Endodermal cell (in vitro differentiated cells): ENCODE measurements around the gene CLMN. TPM values are rescaled to one million over a fixed set of nuclear protein-coding genes. Genes with fewer than 3 reads are reported as not detected.

Experiments
- DNase-seq: peaks from one replicate; pipeline ENCODE4 v3.0.0-alpha.2; 2017
- H3K27ac ChIP-seq: 2 replicates; pipeline ENCODE4 v1.5.1; 2013; ENCODE audit warnings: mild to moderate bottlenecking, low read depth, low read length, moderate library complexity
- H3K27me3 ChIP-seq: 2 replicates; pipeline ENCODE4 v1.6.1; 2013; ENCODE audit warnings: mild to moderate bottlenecking, low read length, moderate library complexity; ENCODE audit not compliant: insufficient read depth, control insufficient read depth, poor library complexity, severe bottlenecking
- H3K36me3 ChIP-seq: 2 replicates; pipeline ENCODE4 v1.7.0; 2013; ENCODE audit warnings: mild to moderate bottlenecking, low read length, moderate library complexity; ENCODE audit not compliant: control insufficient read depth, insufficient read depth
- H3K4me1 ChIP-seq: one replicate; pipeline ENCODE4 v1.7.0; 2013; ENCODE audit warnings: low read length; ENCODE audit not compliant: control insufficient read depth, insufficient read depth
- H3K4me3 ChIP-seq: 2 replicates; pipeline ENCODE4 v1.5.1; 2013; ENCODE audit warnings: mild to moderate bottlenecking, low read length, moderate library complexity
- H3K9ac ChIP-seq: 2 replicates; pipeline ENCODE4 v1.6.1; 2013; ENCODE audit warnings: mild to moderate bottlenecking, low read length, moderate library complexity; ENCODE audit not compliant: poor library complexity, severe bottlenecking; ENCODE audit errors: extremely low read depth
- H3K9me3 ChIP-seq: 2 replicates; pipeline ENCODE4 v1.6.1; 2013; ENCODE audit warnings: mild to moderate bottlenecking, low read length, moderate library complexity; ENCODE audit not compliant: control insufficient read depth
- H3K27ac Mint-ChIP-seq: 2 replicates; pipeline ENCODE4 v1.8.0; 2020; ENCODE audit warnings: mixed read lengths
- H3K27me3 Mint-ChIP-seq: 2 replicates; pipeline ENCODE4 v1.8.0; 2021; ENCODE audit warnings: mild to moderate bottlenecking, mixed read lengths; ENCODE audit not compliant: insufficient read depth
- H3K36me3 Mint-ChIP-seq: 2 replicates; pipeline ENCODE4 v1.8.0; 2020; ENCODE audit warnings: low read depth, mixed read lengths
- H3K4me1 Mint-ChIP-seq: 2 replicates; pipeline ENCODE4 v1.8.0; 2020; ENCODE audit warnings: mixed read lengths
- H3K4me3 Mint-ChIP-seq: 2 replicates; pipeline ENCODE4 v1.8.0; 2020; ENCODE audit warnings: mild to moderate bottlenecking, moderate library complexity, mixed read lengths
- H3K9me3 Mint-ChIP-seq: 2 replicates; pipeline ENCODE4 v1.8.0; 2020; ENCODE audit warnings: mild to moderate bottlenecking, mixed read lengths
- CTCF ChIP-seq: fragments of 200-600 bp; sonication (generic); conservative IDR thresholded peaks from 2 replicates; pipeline ENCODE4 v1.5.0; 2021; ENCODE audit warnings: antibody characterized with exemption, mild to moderate bottlenecking
- WGBS, 2 experiments: methylation state at CpG; one replicate each; pipeline versions ENCODE4 v1.1.5 to v1.1.7; 2013; ENCODE audit warnings: missing lambda C conversion rate in 2 of 2, mixed read lengths in 1 of 2; ENCODE audit not compliant: insufficient coverage in 1 of 2, insufficient read length in 1 of 2; 5-methylcytosine and 5-hydroxymethylcytosine counted together
- total RNA-seq, 2 donors: library from RNA; stranded (reverse); fragmentation: NEBNext Ultra II Directional in 1 of 2; extraction: Animal tissue kit (Norgen Biotek cat#: 25700) in 1 of 2; gene quantifications; 2 replicates in 1 of 2; 3 replicates in 1 of 2; pipeline ENCODE4 v1.2.1, GENCODE V29; 2021

Gene CLMN
- total RNA-seq, 2 donors from 2014 or later = 9.5 to 11.7 TPM

DNA sequence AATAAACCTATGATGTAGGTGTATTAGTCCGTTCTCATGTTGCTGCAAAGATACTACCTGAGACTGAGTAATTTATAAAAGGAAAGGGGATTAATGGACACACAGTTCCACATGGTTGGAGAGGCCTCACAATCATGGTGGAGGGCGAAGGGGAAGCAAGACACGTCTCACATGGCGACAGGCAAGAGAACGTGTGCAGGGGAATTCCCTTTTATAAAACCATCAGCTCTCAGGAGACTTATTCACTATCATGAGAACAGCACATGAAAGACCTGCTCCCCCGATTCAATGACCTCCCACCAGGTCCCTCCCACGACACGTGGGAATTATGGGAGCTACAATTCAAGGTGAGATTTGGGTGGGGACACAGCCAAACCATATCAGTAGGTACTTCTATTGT is 103.7 kb downstream of the CLMN start:
- Mint-ChIP-seq H3K4me3 (no peak overlapping the region), H3K27me3 (peaks cover 4% of the 10 kb centered on the region), H3K9me3 (no peaks in the 10 kb centered on the region), H3K36me3 (no peaks in the 10 kb centered on the region), H3K27ac (no peak overlapping the region), H3K4me1 (peaks cover 33% of the 10 kb centered on the region)
- H3K27ac ChIP-seq = no peak overlapping the region
- H3K36me3 ChIP-seq = no peaks in the 10 kb centered on the region
- no peak overlapping the region for H3K4me3 ChIP-seq
- H3K4me1 ChIP-seq = peaks cover 6% of the 10 kb centered on the region
- 93 to 100% methylated on average over 1 to 8 of the region's 8 CpGs for WGBS, 2 experiments
- H3K27me3 ChIP-seq = no peaks in the 10 kb centered on the region
- DNase-seq = no peak
- TF ChIP-seq CTCF = no peak
- H3K9ac ChIP-seq = no peak overlapping the region
- H3K9me3 ChIP-seq = no peaks in the 10 kb centered on the region

GRCh38 chr14:95215094-95215725 is 104.5 kb downstream of the CLMN start:
- Mint-ChIP-seq H3K4me3 (no peak overlapping the region), H3K9me3 (no peaks in the 10 kb centered on the region), H3K36me3 (no peaks in the 10 kb centered on the region), H3K27me3 (peaks cover 4% of the 10 kb centered on the region), H3K4me1 (peaks cover 28% of the 10 kb centered on the region), H3K27ac (no peak overlapping the region)
- Histone ChIP-seq H3K27ac (no peak overlapping the region), H3K4me1 (peaks cover 6% of the 10 kb centered on the region), H3K27me3 (no peaks in the 10 kb centered on the region), H3K4me3 (no peak overlapping the region), H3K36me3 (no peaks in the 10 kb centered on the region), H3K9me3 (no peaks in the 10 kb centered on the region), H3K9ac (no peak overlapping the region)
- 89 to 90% methylated on average over 1 to 2 of the region's 3 CpGs for WGBS, 2 experiments
- TF ChIP-seq CTCF = no peak
- DNase-seq = no peak

DNA sequence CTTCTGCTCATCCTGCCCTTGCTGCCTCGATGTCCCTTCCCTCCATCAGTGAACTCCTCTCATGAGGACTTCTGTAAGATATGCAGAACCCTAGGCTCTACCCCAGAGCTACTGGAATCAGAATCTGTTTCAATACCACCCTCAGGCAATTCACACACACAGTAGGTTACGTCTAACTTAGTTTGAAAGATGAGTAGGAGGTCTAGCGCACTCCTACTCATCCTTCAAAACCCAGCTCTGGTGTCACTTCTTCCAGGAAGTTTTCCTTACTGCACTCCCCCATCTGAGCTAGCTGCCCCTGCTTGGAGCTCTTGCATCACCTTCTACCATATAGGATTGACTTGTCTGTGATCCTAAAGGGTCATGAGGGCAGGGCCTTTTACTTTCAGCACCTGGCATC is 105.9 kb downstream of the CLMN start:
- H3K4me3 Mint-ChIP-seq = no peak overlapping the region
- 91 to 100% methylated on average over 1 to 3 of the region's 3 CpGs for WGBS, 2 experiments
- H3K36me3 Mint-ChIP-seq = no peaks in the 10 kb centered on the region
- H3K9ac ChIP-seq = no peak overlapping the region
- H3K4me1 ChIP-seq = peaks cover 6% of the 10 kb centered on the region
- no peaks in the 10 kb centered on the region for H3K9me3 Mint-ChIP-seq
- H3K4me1 Mint-ChIP-seq = peaks cover 24% of the 10 kb centered on the region
- H3K9me3 ChIP-seq = no peaks in the 10 kb centered on the region
- no peak for TF ChIP-seq CTCF
- no peak overlapping the region for H3K4me3 ChIP-seq
- H3K27ac ChIP-seq = no peak overlapping the region
- no peak for DNase-seq
- H3K27me3 ChIP-seq = no peaks in the 10 kb centered on the region
- peaks cover 1% of the 10 kb centered on the region for H3K27me3 Mint-ChIP-seq
- H3K36me3 ChIP-seq = no peaks in the 10 kb centered on the region
- no peak overlapping the region for H3K27ac Mint-ChIP-seq
